GM13976 (cell line): ENCODE measurements around the gene WDR20.
"Not testable (repeated sequence)": the region's sequence is repeated elsewhere in the genome, so short reads cannot be mapped to it uniquely, and the experiment has no call there.

Experiments used
- DNase-seq: peaks from one replicate; pipeline ENCODE4 v3.0.0; 2012; ENCODE audit warnings: low spot score
- CTCF ChIP-seq: IDR thresholded peaks from 2 replicates; pipeline ENCODE4 v1.5.1; 2012; ENCODE audit warnings: borderline replicate concordance, mild to moderate bottlenecking; ENCODE audit not compliant: insufficient read depth; ENCODE audit errors: extremely low read depth, missing control alignments, control extremely low read depth
- in situ Hi-C: fragments of 300-500 bp; cut with MboI; formaldehyde crosslinking; loops from one replicate; pipeline ENCODE4 v1.12.0; 2022; ENCODE audit warnings: low sequenced_read_pairs, mixed read lengths, inconsistent platforms; ENCODE audit not compliant: unreplicated experiment

The WDR20 gene

GRCh38 chr14:102238131-102238530 is 98.4 kb downstream of the WDR20 start:
- no peak for DNase-seq
- in situ Hi-C loops = no loop called here
- TF ChIP-seq CTCF = no peak

GRCh38 chr14:102238766-102239165 is 99.1 kb downstream of the WDR20 start:
- in situ Hi-C loops = no loop called here
- no peak for DNase-seq
- TF ChIP-seq CTCF = no peak

- TF ChIP-seq CTCF = no peak
- in situ Hi-C loops = no loop called here
- no peak for DNase-seq
These were observed 99.5 kb downstream of the WDR20 start for GRCh38 chr14:102239231-102239630.

- in situ Hi-C loops, DNase-seq: not testable (repeated sequence)
These were observed 100.8 kb downstream of the WDR20 start for GRCh38 chr14:102240481-102240880.

GRCh38 chr14:102241147-102241546 is 101.5 kb downstream of the WDR20 start:
- in situ Hi-C loops = no loop called here
- no peak for TF ChIP-seq CTCF
- no peak for DNase-seq

- DNase-seq, in situ Hi-C loops: not testable (repeated sequence)
These were observed 104.1 kb downstream of the WDR20 start for GRCh38 chr14:102243795-102244194.

GRCh38 chr14:102246071-102246470 is 106.4 kb downstream of the WDR20 start:
- in situ Hi-C loops = no loop called here
- DNase-seq = no peak
- TF ChIP-seq CTCF = no peak

- TF ChIP-seq CTCF = no peak
- in situ Hi-C loops = no loop called here
- DNase-seq = no peak
These were observed 108.4 kb downstream of the WDR20 start for GRCh38 chr14:102248121-102248520.
